A673 (cell line): ENCODE results near the gene CATSPER4. TPM values are rescaled to one million over a fixed set of nuclear protein-coding genes. Genes with fewer than 3 reads are reported as not detected.

Experiments
- BruUV-seq: library from RNA; stranded (reverse); fragments of 400-500 nt; replicated peaks from 2 replicates; lab custom pipeline; 2021; lab: Mats Ljungman, UMichigan
- CTCF ChIA-PET: fragments of 300-600 bp; sonication (Branson Sonifier 250); formaldehyde crosslinking; loops from one replicate; lab custom pipeline; 2022; ENCODE audit warnings: antibody characterized with exemption; lab: Charles Lee
- POLR2A ChIA-PET: fragments of 300-600 bp; sonication (Branson Sonifier 250); formaldehyde crosslinking; loops from one replicate; lab custom pipeline; 2022; ENCODE audit warnings: antibody characterized with exemption; ENCODE audit not compliant: low non-redundant PET; lab: Charles Lee
- DNase-seq: peaks from one replicate; pipeline ENCODE4 v3.0.0-alpha.2; 2015; ENCODE audit warnings: low spot score
- H3K27ac ChIP-seq: fragments of 200-600 bp; sonication (generic); 2 replicates; pipeline ENCODE4 v1.5.1; 2016; ENCODE audit warnings: mixed run types, low read depth, mild to moderate bottlenecking, mixed read lengths, antibody characterized with exemption, low read length; ENCODE audit not compliant: poor library complexity, severe bottlenecking
- H3K27me3 ChIP-seq: fragments of 200-600 bp; sonication (generic); replicated peaks from 2 replicates; pipeline ENCODE4 v1.6.1; 2017; ENCODE audit warnings: mixed run types, low read depth, mild to moderate bottlenecking, mixed read lengths, antibody characterized with exemption, low read length; ENCODE audit not compliant: insufficient read depth, poor library complexity
- H3K36me3 ChIP-seq: fragments of 200-600 bp; sonication (generic); 2 replicates; pipeline ENCODE4 v1.6.1; 2016; ENCODE audit warnings: mixed run types, mild to moderate bottlenecking, mixed read lengths, antibody characterized with exemption, low read length; ENCODE audit not compliant: insufficient read depth, poor library complexity, severe bottlenecking
- H3K4me1 ChIP-seq: fragments of 200-600 bp; sonication (generic); 2 replicates; pipeline ENCODE4 v1.6.1; 2017; ENCODE audit warnings: mixed run types, mild to moderate bottlenecking, mixed read lengths, antibody characterized with exemption, low read length; ENCODE audit not compliant: insufficient read depth, poor library complexity, severe bottlenecking
- H3K4me3 ChIP-seq: fragments of 200-600 bp; sonication (generic); 2 replicates; pipeline ENCODE4 v1.5.1; 2016; ENCODE audit warnings: low read depth, mixed run types, mild to moderate bottlenecking, mixed read lengths, low read length; ENCODE audit not compliant: poor library complexity, severe bottlenecking
- H3K9me3 ChIP-seq: fragments of 200-600 bp; sonication (generic); 2 replicates; pipeline ENCODE4 v1.6.1; 2016; ENCODE audit warnings: mixed run types, low read depth, mild to moderate bottlenecking, mixed read lengths, antibody characterized with exemption, low read length; ENCODE audit not compliant: poor library complexity, severe bottlenecking
- CTCF ChIP-seq: fragments of 300-800, 200-600 bp; sonication (generic); conservative IDR thresholded peaks from 2 replicates; pipeline ENCODE4 v1.5.1; 2017; ENCODE audit warnings: low read depth, mild to moderate bottlenecking, antibody characterized with exemption, low read length, moderate library complexity, mixed read lengths
- EZH2 ChIP-seq: fragments of 200-600 bp; sonication (generic); IDR thresholded peaks from 2 replicates; pipeline ENCODE4 v1.6.1; 2017; ENCODE audit warnings: borderline replicate concordance, low read depth, mild to moderate bottlenecking, mixed read lengths, antibody characterized with exemption, low read length; ENCODE audit not compliant: poor library complexity, severe bottlenecking
- intact Hi-C: fragments of 100-400 bp; cut with micrococcal nuclease; formaldehyde crosslinking; loops from one replicate; pipeline ENCODE4 v1.10.0; 2022; ENCODE audit not compliant: unreplicated experiment
- total RNA-seq: library from RNA; stranded (reverse); gene quantifications from 2 replicates; pipeline ENCODE4 v1.2.3, GENCODE V29; 2021

CATSPER4 gene
- total RNA-seq, 1 experiment from 2014 or later, result not detected

GRCh38 chr1:26239936-26240335 is 49.5 kb downstream of the CATSPER4 start:
- Histone ChIP-seq H3K36me3 (peaks cover 26% of the 10 kb centered on the region), H3K4me3 (no peak overlapping the region), H3K27ac (no peak overlapping the region), H3K9me3 (no peaks in the 10 kb centered on the region), H3K27me3 (no peaks in the 10 kb centered on the region), H3K4me1 (peaks cover 24% of the 10 kb centered on the region)
- ChIA-PET CTCF (no interaction called here), POLR2A (no interaction called here)
- no TSS peak for BruUV-seq
- TF ChIP-seq CTCF (no peak), EZH2 (no peak)
- intact Hi-C loops, result loop anchor here (5.0 kb wide), 1 partner anchor 37 kb away; no protein-coding TSS in a partner anchor
- no peak for DNase-seq

Other genes starting within 250 kb of the CATSPER4 start
- 6.7 and 7.2 TPM in 2 replicates for gene PAFAH2, start 192.5 kb upstream of the CATSPER4 start, total RNA-seq
- gene EXTL1, start 168.8 kb upstream of the CATSPER4 start, total RNA-seq, result 0.07 TPM in 1 of 2 replicates, not detected in the other
- not detected in 2 replicates for gene SLC30A2, start 144.5 kb upstream of the CATSPER4 start, total RNA-seq
- not detected in 2 replicates for gene TRIM63, start 123.0 kb upstream of the CATSPER4 start, total RNA-seq
- gene PDIK1L, start 78.8 kb upstream of the CATSPER4 start, total RNA-seq, result 12.9 and 13.4 TPM in 2 replicates
- 0.64 and 0.85 TPM in 2 replicates for gene FAM110D, start 31.5 kb upstream of the CATSPER4 start, total RNA-seq
- gene C1orf232, start 21.6 kb upstream of the CATSPER4 start, total RNA-seq, result not detected in 2 replicates
- 61.9 and 62.3 TPM in 2 replicates for gene ZNF593, start 20.7 kb upstream of the CATSPER4 start, total RNA-seq
- not detected in 2 replicates for gene ZNF593OS, start 18.8 kb upstream of the CATSPER4 start, total RNA-seq
- 1.6 and 1.8 TPM in 2 replicates for gene CNKSR1, start 13.1 kb upstream of the CATSPER4 start, total RNA-seq
- 51.3 and 51.5 TPM in 2 replicates for gene CEP85, start 43.6 kb downstream of the CATSPER4 start, total RNA-seq
- 133 and 138 TPM in 2 replicates for gene SH3BGRL3, start 89.5 kb downstream of the CATSPER4 start, total RNA-seq
- gene UBXN11, start 116.0 kb downstream of the CATSPER4 start, total RNA-seq, result 22.1 and 25.4 TPM in 2 replicates
- gene CD52, start 127.4 kb downstream of the CATSPER4 start, total RNA-seq, result not detected in 2 replicates
- not detected in 2 replicates for gene CRYBG2, start 163.5 kb downstream of the CATSPER4 start, total RNA-seq
- gene ZNF683, start 182.1 kb downstream of the CATSPER4 start, total RNA-seq, result not detected in 2 replicates
- 0.15 and 0.39 TPM in 2 replicates for gene LIN28A, start 220.2 kb downstream of the CATSPER4 start, total RNA-seq
- 50.7 and 53.6 TPM in 2 replicates for gene DHDDS, start 241.7 kb downstream of the CATSPER4 start, total RNA-seq